H4 (cell line): ENCODE results near the gene RPL19. TPM values are rescaled to one million over a fixed set of nuclear protein-coding genes. Genes with fewer than 3 reads are reported as not detected.
A peak's percentile ranks its signal among the peaks of the same experiment; 100 is the strongest.
"Not testable (repeated sequence)": the region's sequence is repeated elsewhere in the genome, so short reads cannot be mapped to it uniquely, and the experiment has no call there.

Source experiments
- DNase-seq: peaks from one replicate; pipeline ENCODE4 v3.0.0-alpha.2; 2015; ENCODE audit warnings: low spot score
- total RNA-seq: library from RNA; depleted of rRNA; stranded (reverse); fragments of >200 nt; shearing (Covaris generic); gene quantifications from 2 replicates; pipeline ENCODE4 v1.2.3, GENCODE V29; 2014; rRNA removed

RPL19 gene
- total RNA-seq, 1 experiment from 2014 or later = 3,244 TPM

- no peak for DNase-seq
These were observed 44.0 kb downstream of the RPL19 start for GRCh38 chr17:39244016-39244599.

- DNase-seq = peak; percentile 78
These were observed 44.8 kb downstream of the RPL19 start for GRCh38 chr17:39244600-39245570.

DNA sequence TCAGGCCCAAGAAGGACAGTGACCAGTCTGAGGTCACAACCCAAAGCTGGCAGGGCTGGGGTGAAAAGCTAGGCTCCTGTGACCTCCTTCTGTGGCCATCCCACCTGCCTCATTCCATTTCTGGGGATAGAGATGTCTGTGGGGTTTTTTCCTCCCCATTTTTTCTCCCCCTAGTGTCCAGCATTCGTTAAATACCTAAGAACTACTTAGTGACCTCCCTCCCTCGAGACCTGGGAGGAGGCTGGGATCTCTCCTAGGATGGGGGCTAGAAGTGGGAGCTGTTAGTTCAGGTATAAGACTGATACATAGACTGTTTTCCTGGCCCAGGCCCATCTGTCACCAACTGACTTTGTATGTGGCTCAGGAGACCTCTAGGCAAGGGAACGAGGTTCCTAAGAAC lies 46.2 kb downstream of the RPL19 start:
- DNase-seq = no peak

DNA sequence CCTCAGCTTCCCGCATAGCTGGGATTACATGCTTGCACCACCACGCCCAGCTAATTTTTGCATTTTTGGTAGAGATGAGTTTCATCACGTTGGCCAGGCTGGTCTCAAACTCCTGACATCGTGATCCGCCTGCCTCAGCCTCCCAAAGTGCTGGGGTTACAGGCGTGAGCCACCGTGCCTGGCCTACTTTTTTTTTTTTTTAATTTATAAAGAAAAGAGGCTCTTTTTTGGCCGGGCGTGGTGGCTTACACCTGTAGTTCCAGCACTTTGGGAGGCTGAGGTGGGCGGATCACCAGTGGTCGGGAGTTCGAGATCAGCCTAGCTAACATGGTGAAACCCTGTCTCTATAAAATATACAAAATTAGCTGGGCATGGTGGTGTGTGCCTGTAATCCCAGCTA lies 50.0 kb downstream of the RPL19 start:
- not testable (repeated sequence) for DNase-seq

GRCh38 chr17:39251997-39252396 lies 51.9 kb downstream of the RPL19 start:
- no peak for DNase-seq

GRCh38 chr17:39252788-39253460 lies 52.8 kb downstream of the RPL19 start:
- no peak for DNase-seq

Other genes with a start within 250 kb of the RPL19 start
- gene FBXO47, start 232.9 kb upstream of the RPL19 start, total RNA-seq = not detected in 2 replicates
- gene PLXDC1, start 48.6 kb upstream of the RPL19 start, total RNA-seq = 0.21 TPM in 1 of 2 replicates, not detected in the other
- not detected in 2 replicates for gene ARL5C, start 34.1 kb upstream of the RPL19 start, total RNA-seq
- 1.0 and 3.9 TPM in 2 replicates for gene CACNB1, start 2.6 kb upstream of the RPL19 start, total RNA-seq
- 0.04 TPM in 1 of 2 replicates, not detected in the other for gene STAC2, start 25.7 kb downstream of the RPL19 start, total RNA-seq
- 8.2 and 9.9 TPM in 2 replicates for gene FBXL20, start 201.3 kb downstream of the RPL19 start, total RNA-seq